Ectodermal cell (in vitro differentiated cells): ENCODE measurements around the gene MCM5.

Experiments used
- H3K27ac ChIP-seq: 2 replicates; pipeline ENCODE4 v1.7.0; 2013; ENCODE audit warnings: mild to moderate bottlenecking, low read depth, low read length; ENCODE audit not compliant: insufficient read depth, poor library complexity, severe bottlenecking
- H3K27me3 ChIP-seq: 2 replicates; pipeline ENCODE4 v1.7.0; 2013; ENCODE audit warnings: mild to moderate bottlenecking, low read length; ENCODE audit not compliant: insufficient read depth, control insufficient read depth, poor library complexity, severe bottlenecking
- H3K36me3 ChIP-seq: one replicate; pipeline ENCODE4 v1.7.0; 2013; ENCODE audit warnings: low read length; ENCODE audit not compliant: control insufficient read depth, insufficient read depth
- H3K4me1 ChIP-seq: one replicate; pipeline ENCODE4 v1.7.0; 2013; ENCODE audit warnings: low read length; ENCODE audit not compliant: control insufficient read depth, insufficient read depth
- H3K4me3 ChIP-seq: 2 replicates; pipeline ENCODE4 v1.7.0; 2013; ENCODE audit warnings: low read depth, low read length, control low read depth; ENCODE audit not compliant: insufficient read depth
- H3K9me3 ChIP-seq: 2 replicates; pipeline ENCODE4 v1.7.0; 2013; ENCODE audit warnings: mild to moderate bottlenecking, low read length, moderate library complexity; ENCODE audit not compliant: control insufficient read depth
- WGBS, 2 experiments: methylation state at CpG; one replicate each; pipeline ENCODE4 v1.1.7; 2013; ENCODE audit warnings: missing lambda C conversion rate in 2 of 2; 5-methylcytosine and 5-hydroxymethylcytosine counted together

MCM5 gene

DNA sequence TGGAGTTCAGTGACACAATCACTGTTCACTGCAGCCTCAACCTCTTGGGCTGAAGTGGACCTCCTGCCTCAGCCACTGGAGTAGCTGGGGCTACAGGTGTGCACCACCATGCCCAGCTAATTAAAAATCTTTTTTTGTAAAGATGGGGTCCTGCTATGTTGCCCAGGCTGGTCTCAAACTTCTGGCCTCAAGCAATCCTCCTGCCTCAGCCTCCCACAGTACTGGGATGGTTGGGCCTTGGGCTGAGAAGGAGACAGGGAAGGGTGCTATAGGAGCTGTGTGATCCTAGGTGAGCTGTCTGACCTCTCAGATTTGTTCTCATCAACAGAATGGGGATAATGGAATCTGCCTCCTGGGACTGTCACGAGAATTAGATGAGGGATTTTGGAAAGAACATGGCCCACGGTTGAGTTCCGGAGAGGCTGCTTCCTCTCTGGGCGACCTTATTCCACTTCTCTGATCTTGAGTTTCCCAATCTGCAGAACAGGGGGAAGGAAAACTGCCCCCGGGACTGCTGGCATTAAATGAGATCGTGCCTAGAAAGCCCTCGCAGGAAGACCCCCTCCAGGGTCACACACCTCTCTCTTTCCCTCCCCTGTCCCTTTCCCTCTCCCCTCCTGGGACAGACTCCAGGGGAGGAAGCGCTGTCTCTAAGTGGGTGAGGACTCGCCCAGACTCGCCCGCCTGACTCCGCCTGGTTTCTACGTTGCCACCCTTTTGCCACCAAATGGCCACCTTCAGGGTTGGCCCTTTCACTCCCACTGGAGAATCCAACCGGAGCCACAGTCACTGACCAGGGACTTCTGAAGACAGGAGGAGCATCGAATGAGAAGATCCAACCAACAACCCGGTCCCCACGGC, 50.1 kb downstream of the MCM5 start:
- no peak overlapping the region for H3K4me3 ChIP-seq
- WGBS, 2 experiments, result 93 to 95% methylated on average over 17 of the region's 17 CpGs
- H3K27ac ChIP-seq, result no peak overlapping the region
- H3K27me3 ChIP-seq, result no peaks in the 10 kb centered on the region
- H3K9me3 ChIP-seq, result no peaks in the 10 kb centered on the region
- no peaks in the 10 kb centered on the region for H3K36me3 ChIP-seq
- H3K4me1 ChIP-seq, result peaks cover 19% of the 10 kb centered on the region

DNA sequence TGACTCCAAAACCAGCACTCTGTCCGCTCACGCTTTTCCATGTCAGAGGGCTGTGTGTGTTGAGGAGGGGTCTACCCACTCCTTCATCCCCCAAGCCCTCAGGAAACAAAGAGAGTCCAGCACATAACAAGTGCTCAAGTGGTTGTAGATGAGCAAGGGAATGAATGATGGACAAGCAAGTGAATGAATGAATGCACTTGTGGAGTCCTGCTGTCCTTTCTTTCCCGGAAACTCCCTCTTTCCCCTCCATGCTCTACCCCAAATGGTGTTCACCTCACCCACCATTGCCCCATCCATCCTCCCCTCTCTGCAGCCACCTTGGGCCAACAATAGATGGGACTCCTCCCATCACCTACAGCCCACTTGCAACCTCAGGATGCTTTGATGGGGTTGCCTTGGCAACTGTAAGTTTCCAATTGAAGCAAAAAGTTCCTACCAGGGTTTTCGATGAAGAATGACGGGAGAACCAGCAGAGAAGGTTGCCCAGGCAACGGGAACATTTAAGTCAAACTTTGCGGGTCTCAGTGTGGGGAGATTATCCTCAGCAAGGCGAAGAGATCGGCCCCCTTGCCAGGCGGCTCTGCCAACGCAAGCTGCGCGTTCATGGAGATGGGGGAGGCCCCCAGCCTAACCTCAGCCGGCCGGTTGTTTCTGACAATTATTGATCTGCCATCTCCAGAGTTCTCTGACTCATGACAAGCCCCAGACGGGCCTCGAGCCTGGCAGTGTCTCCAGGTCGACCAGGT, 51.1 kb downstream of the MCM5 start:
- WGBS, 2 experiments, result 78 to 81% methylated on average over 18 of the region's 18 CpGs
- no peaks in the 10 kb centered on the region for H3K27me3 ChIP-seq
- no peaks in the 10 kb centered on the region for H3K9me3 ChIP-seq
- no peaks in the 10 kb centered on the region for H3K36me3 ChIP-seq
- H3K27ac ChIP-seq, result peak overlapping the region; percentile 36
- H3K4me3 ChIP-seq, result no peak overlapping the region
- H3K4me1 ChIP-seq, result peaks cover 19% of the 10 kb centered on the region

DNA sequence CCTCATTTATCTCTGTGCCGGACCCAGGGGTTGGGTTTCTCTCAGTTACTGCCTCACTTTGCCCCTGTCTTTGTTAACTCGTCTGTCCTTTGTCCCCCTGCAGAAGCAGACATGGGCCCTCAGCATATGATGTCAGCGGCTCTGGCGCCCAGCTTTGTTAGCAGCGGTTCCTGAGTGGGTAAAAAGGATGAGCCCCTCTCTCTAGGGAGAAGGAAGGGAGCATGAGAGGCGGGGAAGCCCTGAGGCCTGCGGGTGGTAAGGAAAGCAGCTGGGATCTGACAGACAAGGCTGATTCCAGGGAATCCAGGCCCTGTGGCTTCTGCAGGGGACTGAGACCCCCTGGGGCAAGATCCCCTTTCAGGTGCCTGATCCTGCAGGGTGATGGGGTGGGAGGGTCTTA, 51.7 kb downstream of the MCM5 start:
- H3K36me3 ChIP-seq, result no peaks in the 10 kb centered on the region
- peak overlapping the region; percentile 36 for H3K27ac ChIP-seq
- H3K4me3 ChIP-seq, result no peak overlapping the region
- H3K9me3 ChIP-seq, result no peaks in the 10 kb centered on the region
- H3K27me3 ChIP-seq, result no peaks in the 10 kb centered on the region
- WGBS, 2 experiments, result 68 to 73% methylated on average over 7 of the region's 7 CpGs
- H3K4me1 ChIP-seq, result peaks cover 19% of the 10 kb centered on the region

DNA sequence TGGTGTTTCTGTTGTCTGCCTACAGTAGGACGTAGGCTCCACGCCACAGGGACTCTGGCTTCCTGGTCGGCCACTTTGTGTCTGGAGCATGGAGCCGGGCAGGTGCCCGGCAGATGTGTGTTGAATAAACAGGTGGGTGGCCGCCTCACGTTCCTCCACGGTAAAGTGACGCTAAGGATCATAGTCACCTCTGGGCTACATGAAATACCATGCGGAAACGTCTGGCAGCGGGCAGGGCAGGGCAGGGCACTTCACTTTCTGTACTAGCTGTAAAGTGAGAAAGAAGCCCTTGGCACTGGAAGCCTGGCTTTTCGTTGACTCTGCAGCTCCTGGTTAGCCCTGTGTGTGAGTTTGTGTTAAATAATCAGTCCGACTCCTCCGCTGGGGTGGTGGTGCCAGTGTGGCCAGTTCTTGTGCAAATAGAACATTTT, 52.4 kb downstream of the MCM5 start:
- Histone ChIP-seq H3K36me3 (no peaks in the 10 kb centered on the region), H3K27me3 (no peaks in the 10 kb centered on the region)
- WGBS, 2 experiments, result 87% methylated on average over 15 of the region's 15 CpGs

DNA sequence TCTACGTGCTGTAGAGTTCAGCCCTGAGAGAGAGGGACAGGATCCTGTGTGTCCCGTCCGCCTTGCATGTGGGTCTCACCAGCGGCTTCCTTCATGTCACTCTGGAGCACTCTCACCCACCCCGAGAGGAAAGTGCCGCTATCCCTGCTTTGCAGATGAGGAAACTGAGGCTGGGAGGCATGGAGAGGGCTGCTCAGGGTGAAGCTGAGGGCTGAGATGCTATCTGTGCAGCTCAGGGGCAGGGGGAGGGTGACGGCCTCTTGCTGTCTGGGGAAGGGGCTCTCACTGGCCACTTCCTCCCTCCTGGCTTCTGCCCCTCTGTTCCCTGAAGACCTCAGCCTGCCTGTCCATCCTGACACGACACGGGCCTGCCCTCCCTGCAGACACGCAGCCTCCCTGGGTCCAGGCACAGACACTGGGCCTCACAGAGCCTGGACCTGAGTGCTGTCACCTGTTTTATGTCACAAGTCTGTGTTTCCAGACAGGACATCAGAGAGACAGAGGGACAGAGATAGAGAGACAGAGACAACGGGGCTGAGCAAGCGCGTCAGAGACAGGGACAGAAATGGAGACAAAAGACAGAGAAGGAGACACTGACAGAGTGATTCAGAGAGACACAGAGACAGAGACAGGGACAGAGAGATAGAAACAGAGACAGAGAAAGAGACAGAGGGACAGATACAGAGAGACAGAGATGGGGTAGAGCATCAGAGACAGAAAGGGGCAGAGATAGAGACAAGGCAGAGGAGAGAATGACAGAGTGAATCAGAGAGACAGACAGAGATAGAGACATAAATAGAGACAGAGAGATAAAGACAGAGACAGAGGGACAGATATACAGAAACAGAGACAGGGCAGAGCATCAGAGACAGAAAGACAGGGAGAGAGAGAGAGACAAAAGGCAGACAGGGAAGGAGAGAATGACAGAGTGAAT, 53.1 kb downstream of the MCM5 start:
- 82 to 83% methylated on average over 13 of the region's 13 CpGs for WGBS, 2 experiments
- H3K27ac ChIP-seq, result no peak overlapping the region
- no peaks in the 10 kb centered on the region for H3K27me3 ChIP-seq
- H3K4me1 ChIP-seq, result peaks cover 22% of the 10 kb centered on the region
- H3K4me3 ChIP-seq, result no peak overlapping the region
- H3K9me3 ChIP-seq, result no peaks in the 10 kb centered on the region
- no peaks in the 10 kb centered on the region for H3K36me3 ChIP-seq

More for the DNA sequence above, 52.4 kb downstream of the MCM5 start:
- peaks cover 19% of the 10 kb centered on the region for H3K4me1 ChIP-seq
- no peak overlapping the region for H3K4me3 ChIP-seq
- H3K27ac ChIP-seq, result no peak overlapping the region
- no peaks in the 10 kb centered on the region for H3K9me3 ChIP-seq

DNA sequence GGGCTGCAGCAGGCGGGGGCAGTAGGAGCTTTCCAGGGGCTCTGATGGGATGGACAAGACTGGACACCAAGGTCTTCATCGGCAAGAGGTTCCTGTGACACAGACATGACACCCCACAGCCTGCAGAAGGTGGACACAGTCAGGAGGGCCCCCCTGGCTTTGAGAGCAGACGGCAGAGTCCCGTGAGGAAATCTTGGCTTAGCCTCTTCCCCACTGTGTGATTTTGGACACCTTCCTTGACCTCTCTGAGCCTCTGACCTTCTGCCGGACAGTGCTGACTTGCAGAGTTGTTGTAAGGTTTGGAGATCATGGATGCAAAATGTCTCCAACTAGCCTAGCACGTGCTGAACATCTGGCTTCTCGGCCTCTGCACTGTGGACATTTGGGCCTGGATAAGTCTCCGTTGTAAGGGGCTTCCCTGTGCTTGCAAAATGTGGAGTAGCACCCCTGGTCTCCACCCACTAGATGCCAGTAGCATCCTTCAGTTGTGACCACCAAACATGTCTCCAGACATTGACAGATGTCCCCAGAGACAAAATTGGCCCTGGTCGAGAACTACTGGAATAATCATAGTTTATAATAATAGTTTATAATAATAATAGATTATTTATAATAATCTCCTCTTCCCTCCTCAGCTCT, 54.6 kb downstream of the MCM5 start:
- Histone ChIP-seq H3K9me3 (no peaks in the 10 kb centered on the region), H3K36me3 (no peaks in the 10 kb centered on the region), H3K27ac (no peak overlapping the region), H3K4me1 (peaks cover 33% of the 10 kb centered on the region), H3K27me3 (no peaks in the 10 kb centered on the region), H3K4me3 (no peak overlapping the region)
- WGBS, 2 experiments, result 77 to 80% methylated on average over 8 of the region's 9 CpGs

DNA sequence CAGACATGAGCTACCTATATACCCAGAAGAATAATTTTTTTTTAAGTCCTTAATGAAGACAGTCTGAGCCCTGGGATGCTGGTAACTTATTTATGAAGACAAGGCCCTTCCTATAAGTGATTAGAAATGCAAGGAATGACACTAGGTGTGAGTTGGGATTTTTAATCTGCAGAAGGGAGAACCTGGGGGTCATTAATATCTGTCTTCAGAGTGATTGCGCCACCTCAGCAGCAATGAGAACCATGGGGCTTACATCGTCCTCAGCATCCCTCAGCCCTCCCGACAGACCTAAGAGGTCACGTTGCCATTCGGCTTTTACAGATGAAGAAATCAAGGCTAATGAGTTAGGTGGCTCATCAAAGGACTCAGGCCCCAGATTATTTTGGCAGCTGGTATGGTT, 55.6 kb downstream of the MCM5 start:
- H3K9me3 ChIP-seq, result no peaks in the 10 kb centered on the region
- 92 to 93% methylated on average over 5 of the region's 5 CpGs for WGBS, 2 experiments
- H3K4me1 ChIP-seq, result peaks cover 33% of the 10 kb centered on the region
- H3K27me3 ChIP-seq, result no peaks in the 10 kb centered on the region
- H3K36me3 ChIP-seq, result no peaks in the 10 kb centered on the region
- H3K4me3 ChIP-seq, result no peak overlapping the region
- no peak overlapping the region for H3K27ac ChIP-seq

DNA sequence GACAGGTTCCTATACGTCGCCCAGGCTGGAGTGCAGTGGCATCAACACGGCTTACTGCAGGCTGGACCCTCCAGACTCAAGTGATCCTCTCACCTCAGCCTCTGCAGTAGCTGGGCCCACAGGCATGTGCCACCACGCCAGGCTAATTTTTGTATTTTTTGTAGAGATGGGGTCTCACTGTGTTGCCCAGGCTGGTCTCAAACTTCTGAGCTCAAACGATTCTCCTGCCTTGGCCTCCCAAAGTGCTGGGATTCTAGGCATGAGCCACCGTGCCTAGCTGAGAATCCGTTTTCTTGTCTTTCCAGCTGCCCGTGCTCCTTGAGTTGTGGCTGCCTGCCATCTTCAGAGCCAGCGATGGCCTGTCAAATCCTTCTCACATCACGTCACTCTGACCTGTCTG, 56.8 kb downstream of the MCM5 start:
- WGBS, 2 experiments, result 93 to 95% methylated on average over 10 of the region's 10 CpGs
- peaks cover 24% of the 10 kb centered on the region for H3K4me1 ChIP-seq
- H3K27me3 ChIP-seq, result no peaks in the 10 kb centered on the region
- H3K4me3 ChIP-seq, result no peak overlapping the region
- no peaks in the 10 kb centered on the region for H3K36me3 ChIP-seq
- H3K27ac ChIP-seq, result no peak overlapping the region
- H3K9me3 ChIP-seq, result no peaks in the 10 kb centered on the region

DNA sequence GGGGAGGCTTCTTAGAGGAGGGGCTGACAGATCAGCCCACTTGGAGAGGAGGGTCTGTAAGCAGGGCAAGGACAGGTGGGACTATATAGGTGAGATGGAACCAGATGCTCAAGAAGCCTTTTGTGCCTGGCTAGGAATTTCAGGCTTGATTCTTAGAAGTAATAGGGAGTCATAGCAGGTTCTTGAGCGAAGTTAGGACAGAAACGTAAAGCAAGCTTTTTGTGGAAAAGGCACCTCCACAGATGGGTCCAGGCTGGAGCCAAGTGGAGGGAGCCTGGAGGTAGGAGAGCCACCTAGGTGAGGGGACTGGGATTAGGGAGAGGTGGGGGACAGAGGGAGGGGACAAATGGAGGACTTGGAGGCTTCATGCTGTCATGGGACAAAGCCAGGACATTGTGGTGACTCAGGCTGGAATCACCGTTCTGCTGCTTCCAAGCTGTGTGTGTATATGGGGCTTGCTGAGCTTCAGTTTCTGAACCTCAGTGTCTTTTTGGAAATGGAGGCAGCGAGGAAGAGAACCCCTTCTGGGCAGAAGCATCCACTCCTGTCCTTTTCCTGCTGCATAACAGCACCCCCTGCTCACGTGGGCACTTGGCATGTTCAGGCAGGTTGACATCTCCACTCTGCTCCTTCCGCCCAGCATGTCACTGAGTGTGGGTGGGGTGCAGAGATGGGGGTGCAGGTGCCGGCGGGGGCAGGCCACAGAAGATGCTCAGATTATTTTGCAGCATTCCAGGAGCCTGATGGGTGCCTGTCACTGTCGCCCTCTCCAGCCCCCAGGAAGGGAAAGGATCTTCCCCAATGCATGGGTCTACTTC, 58.0 kb downstream of the MCM5 start:
- Histone ChIP-seq H3K27ac (no peak overlapping the region), H3K4me1 (peaks cover 21% of the 10 kb centered on the region), H3K27me3 (no peaks in the 10 kb centered on the region), H3K4me3 (no peak overlapping the region), H3K9me3 (no peaks in the 10 kb centered on the region), H3K36me3 (no peaks in the 10 kb centered on the region)
- WGBS, 2 experiments, result 56 to 61% methylated on average over 9 of the region's 9 CpGs
